Tibial artery (tissue), 4 donors: ENCODE results near the gene AMELY.

Experiments
- DNase-seq, 2 donors: peaks; one replicate each; pipeline ENCODE4 v3.0.0-alpha.2; 2019
- H3K27ac ChIP-seq, 2 donors: fragments of 200-600 bp; sonication (generic) in 1 of 2; 1 replicate in 1 of 2; 2 replicates in 1 of 2; pipeline ENCODE4 v1.5.1; 2018 to 2019; ENCODE audit warnings: mild to moderate bottlenecking in 1 of 2
- H3K27me3 ChIP-seq, 2 donors: fragments of 200-600 bp; sonication (generic) in 1 of 2; one replicate each; pipeline versions ENCODE4 v1.5.1 to v1.6.0; 2016 to 2019
- H3K36me3 ChIP-seq, 3 donors: fragments of 200-600 bp; sonication (generic) in 2 of 3; one replicate each; pipeline ENCODE4 v1.5.1; 2016 to 2019; ENCODE audit warnings: mild to moderate bottlenecking in 2 of 3
- H3K4me1 ChIP-seq, 4 donors: fragments of 200-600 bp; sonication (generic) in 2 of 4; 1 replicate in 3 of 4; 2 replicates in 1 of 4; pipeline ENCODE4 v1.5.1; 2016 to 2019
- H3K4me3 ChIP-seq, 2 donors: fragments of 200-600 bp; sonication (generic) in 1 of 2; 1 replicate in 1 of 2; 2 replicates in 1 of 2; pipeline ENCODE4 v1.5.1; 2018 to 2019; ENCODE audit warnings: mild to moderate bottlenecking in 2 of 2
- H3K9me3 ChIP-seq, 3 donors: fragments of 200-600 bp; sonication (generic) in 1 of 3; one replicate each; pipeline ENCODE4 v1.5.1; 2016 to 2019
- CTCF ChIP-seq, 2 experiments: fragments of 200-600 bp in 1 of 2; fragments of 450-650 bp in 1 of 2; IDR thresholded peaks; one replicate each; pipeline ENCODE4 v1.5.1; 2017 to 2019; ENCODE audit warnings: antibody characterized with exemption in 2 of 2, mild to moderate bottlenecking in 1 of 2, moderate library complexity in 1 of 2
- intact Hi-C: fragments of 100-400 bp; cut with DNase I; formaldehyde crosslinking; loops from one replicate; pipeline ENCODE4 v1.15.0; 2023; ENCODE audit warnings: low total_unique reads

Gene AMELY

GRCh38 chrY:6931779-6932396 lies 20.3 kb upstream of the AMELY start:
- Histone ChIP-seq H3K4me3 (no peak overlapping the region), H3K4me1 (no peaks in the 10 kb centered on the region), H3K27me3 (no peaks in the 10 kb centered on the region), H3K9me3 (no peaks in the 10 kb centered on the region), H3K27ac (no peak overlapping the region), H3K36me3 (no peaks in the 10 kb centered on the region)
- no peak for TF ChIP-seq CTCF (IDR thresholded peaks at IDR 0.05)
- no peak for DNase-seq
- intact Hi-C loops = no loop called here

- Histone ChIP-seq H3K9me3 (no peaks in the 10 kb centered on the region), H3K27ac (no peak overlapping the region), H3K4me1 (no peaks in the 10 kb centered on the region), H3K36me3 (no peaks in the 10 kb centered on the region), H3K4me3 (no peak overlapping the region), H3K27me3 (no peaks in the 10 kb centered on the region)
- intact Hi-C loops = no loop called here
- TF ChIP-seq CTCF (IDR thresholded peaks at IDR 0.05) = no peak
- no peak for DNase-seq
Observed at GRCh38 chrY:6929237-6929636, 17.7 kb upstream of the AMELY start.

- no peaks in the 10 kb centered on the region for H3K27me3 ChIP-seq
- H3K9me3 ChIP-seq = no peaks in the 10 kb centered on the region
- H3K36me3 ChIP-seq = no peaks in the 10 kb centered on the region
- no peak overlapping the region for H3K27ac ChIP-seq
- no peak for DNase-seq
- H3K4me3 ChIP-seq = no peak overlapping the region
- TF ChIP-seq CTCF (IDR thresholded peaks at IDR 0.05) = no peak
- no peaks in the 10 kb centered on the region for H3K4me1 ChIP-seq
- intact Hi-C loops = no loop called here
Observed at GRCh38 chrY:6928265-6928664, 16.7 kb upstream of the AMELY start.

- Histone ChIP-seq H3K9me3 (no peaks in the 10 kb centered on the region), H3K36me3 (no peaks in the 10 kb centered on the region), H3K27me3 (no peaks in the 10 kb centered on the region), H3K27ac (no peak overlapping the region), H3K4me3 (no peak overlapping the region), H3K4me1 (no peaks in the 10 kb centered on the region)
- intact Hi-C loops = no loop called here
- no peak for DNase-seq
- TF ChIP-seq CTCF (IDR thresholded peaks at IDR 0.05) = no peak
Observed at GRCh38 chrY:6921061-6921460, 9.5 kb upstream of the AMELY start.

- H3K4me1 ChIP-seq = peaks cover 0 to 8% (median 3%) of the 10 kb centered on the region in 4 donors
- TF ChIP-seq CTCF (IDR thresholded peaks at IDR 0.05) = no peak
- intact Hi-C loops = no loop called here
- peaks cover 0 to 7% of the 10 kb centered on the region in 2 donors for H3K27me3 ChIP-seq
- no peak overlapping the region for H3K4me3 ChIP-seq
- no peaks in the 10 kb centered on the region for H3K9me3 ChIP-seq
- H3K27ac ChIP-seq = no peak overlapping the region
- H3K36me3 ChIP-seq = no peaks in the 10 kb centered on the region
- no peak for DNase-seq
Observed at GRCh38 chrY:6913362-6913761, 1.8 kb upstream of the AMELY start.
